ENCODE results near the gene TNNT3. TPM values are rescaled to one million over a fixed set of nuclear protein-coding genes. Genes with fewer than 3 reads are reported as not detected.
"Not testable (repeated sequence)": the region's sequence is repeated elsewhere in the genome, so short reads cannot be mapped to it uniquely, and the experiment has no call there.

TNNT3 gene
- total and polyA plus RNA-seq, 5 donors: 9.0 to 63.1 (median 39.9) TPM

GRCh38 chr11:1936781-1937615, 17.5 kb downstream of the TNNT3 start:
- Histone ChIP-seq H3K9me3 (ENCODE audit: control insufficient read depth, low read length) (no peaks in the 10 kb centered on the region), H3K4me3 (ENCODE audit: low read length) (no peak overlapping the region), H3K27me3 (ENCODE audit: control insufficient read depth, insufficient read depth) (no peaks in the 10 kb centered on the region), H3K4me1 (ENCODE audit: control insufficient read depth, insufficient read depth, low read length) (no peaks in the 10 kb centered on the region), H3K27ac (ENCODE audit: low read length) (no peak overlapping the region)
- WGBS: 92% methylated on average over 34 of the region's 34 CpGs
- peak in 2 of 3 donors; percentile 41 to 48 for DNase-seq
- ATAC-seq: no peak
- intact Hi-C loops (cut with DNase I): no loop called here

- ATAC-seq: no peak
Measured at GRCh38 chr11:1937616-1938342, 18.3 kb downstream of the TNNT3 start.

GRCh38 chr11:1938343-1939005, 19.0 kb downstream of the TNNT3 start:
- WGBS: 64% methylated on average over 27 of the region's 27 CpGs
- ATAC-seq: no peak
- Histone ChIP-seq H3K4me1 (ENCODE audit: control insufficient read depth, insufficient read depth, low read length) (no peaks in the 10 kb centered on the region), H3K27me3 (ENCODE audit: control insufficient read depth, insufficient read depth) (no peaks in the 10 kb centered on the region), H3K4me3 (ENCODE audit: low read length) (no peak overlapping the region), H3K27ac (ENCODE audit: low read length) (peak overlapping the region; percentile 7), H3K9me3 (ENCODE audit: control insufficient read depth, low read length) (no peaks in the 10 kb centered on the region)
- intact Hi-C loops (cut with DNase I): loop anchor here in 1 of 4 donors (1.0 kb wide), 1 partner anchor 44 kb away; no protein-coding TSS in a partner anchor
- peak in 2 of 3 donors; percentile 42 to 47 for DNase-seq

More at GRCh38 chr11:1937616-1938342, 18.3 kb downstream of the TNNT3 start:
- peak in 2 of 3 donors; percentile 48 to 50 for DNase-seq
- Histone ChIP-seq H3K27ac (ENCODE audit: low read length) (no peak overlapping the region), H3K4me1 (ENCODE audit: control insufficient read depth, insufficient read depth, low read length) (no peaks in the 10 kb centered on the region), H3K9me3 (ENCODE audit: control insufficient read depth, low read length) (no peaks in the 10 kb centered on the region), H3K27me3 (ENCODE audit: control insufficient read depth, insufficient read depth) (no peaks in the 10 kb centered on the region), H3K4me3 (ENCODE audit: low read length) (no peak overlapping the region)
- 86% methylated on average over 35 of the region's 35 CpGs for WGBS
- intact Hi-C loops (cut with DNase I): no loop called here

- no peak overlapping the region for H3K4me3 ChIP-seq (ENCODE audit: low read length)
Measured at GRCh38 chr11:1939006-1939625, 19.6 kb downstream of the TNNT3 start.

GRCh38 chr11:1939788-1940187, 20.3 kb downstream of the TNNT3 start:
- ATAC-seq: peak in 1 of 2 donors; percentile 53

More at GRCh38 chr11:1939006-1939625, 19.6 kb downstream of the TNNT3 start:
- H3K9me3 ChIP-seq (ENCODE audit: control insufficient read depth, low read length): no peaks in the 10 kb centered on the region
- no peaks in the 10 kb centered on the region for H3K4me1 ChIP-seq (ENCODE audit: control insufficient read depth, insufficient read depth, low read length)
- ATAC-seq: no peak
- intact Hi-C loops (cut with DNase I): loop anchor here in 1 of 4 donors (1.0 kb wide), 1 partner anchor 45 kb away; no protein-coding TSS in a partner anchor
- 23% methylated on average over 23 of the region's 23 CpGs for WGBS
- peak overlapping the region; percentile 7 for H3K27ac ChIP-seq (ENCODE audit: low read length)
- no peaks in the 10 kb centered on the region for H3K27me3 ChIP-seq (ENCODE audit: control insufficient read depth, insufficient read depth)
- peak; percentile 22 to 75 (median 59) for DNase-seq

GRCh38 chr11:1942558-1943260, 23.2 kb downstream of the TNNT3 start:
- no peaks in the 10 kb centered on the region for H3K27me3 ChIP-seq (ENCODE audit: control insufficient read depth, insufficient read depth)
- no peak overlapping the region for H3K4me3 ChIP-seq (ENCODE audit: low read length)
- ATAC-seq (no peak), DNase-seq (peak in 2 of 3 donors; percentile 31 to 36)
- intact Hi-C loops (cut with DNase I): loop anchor here in 2 of 4 donors (10.0 kb wide), 2 partner anchors 48 to 98 kb away; partner anchors contain the start of gene PRR33 (in 1 of the 2)
- H3K27ac ChIP-seq (ENCODE audit: low read length): peak overlapping the region; percentile 6
- 82% methylated on average over 10 of the region's 10 CpGs for WGBS
- no peaks in the 10 kb centered on the region for H3K9me3 ChIP-seq (ENCODE audit: control insufficient read depth, low read length)
- H3K4me1 ChIP-seq (ENCODE audit: control insufficient read depth, insufficient read depth, low read length): no peaks in the 10 kb centered on the region

More at GRCh38 chr11:1939788-1940187, 20.3 kb downstream of the TNNT3 start:
- peak; percentile 4 to 39 (median 20) for DNase-seq
- not testable (repeated sequence) for H3K4me3 ChIP-seq (ENCODE audit: low read length); H3K27me3 ChIP-seq (ENCODE audit: control insufficient read depth, insufficient read depth); H3K4me1 ChIP-seq (ENCODE audit: control insufficient read depth, insufficient read depth, low read length); H3K27ac ChIP-seq (ENCODE audit: low read length); H3K9me3 ChIP-seq (ENCODE audit: control insufficient read depth, low read length)
- WGBS: 97% methylated on average over 1 of the region's 1 CpG
- intact Hi-C loops (cut with DNase I): loop anchor here (1.0 to 10.0 kb wide), 3 partner anchors 45 to 95 kb away; partner anchors contain the start of gene PRR33 (in 1 of the 4)

- no peaks in the 10 kb centered on the region for H3K9me3 ChIP-seq (ENCODE audit: control insufficient read depth, low read length)
- H3K27me3 ChIP-seq (ENCODE audit: control insufficient read depth, insufficient read depth): no peaks in the 10 kb centered on the region
- ATAC-seq (no peak), DNase-seq (peak in 2 of 3 donors; percentile 18 to 45)
- no peaks in the 10 kb centered on the region for H3K4me1 ChIP-seq (ENCODE audit: control insufficient read depth, insufficient read depth, low read length)
- intact Hi-C loops (cut with DNase I): loop anchor here in 2 of 4 donors (10.0 kb wide), 2 partner anchors 49 to 99 kb away; partner anchors contain the start of gene PRR33 (in 1 of the 2)
- no peak overlapping the region for H3K27ac ChIP-seq (ENCODE audit: low read length)
- no peak overlapping the region for H3K4me3 ChIP-seq (ENCODE audit: low read length)
- 64% methylated on average over 15 of the region's 15 CpGs for WGBS
Measured at GRCh38 chr11:1943576-1943975, 24.1 kb downstream of the TNNT3 start.

- WGBS: 53% methylated on average over 9 of the region's 9 CpGs
- Histone ChIP-seq H3K4me1 (ENCODE audit: control insufficient read depth, insufficient read depth, low read length) (no peaks in the 10 kb centered on the region), H3K27me3 (ENCODE audit: control insufficient read depth, insufficient read depth) (no peaks in the 10 kb centered on the region), H3K9me3 (ENCODE audit: control insufficient read depth, low read length) (no peaks in the 10 kb centered on the region), H3K27ac (ENCODE audit: low read length) (peak overlapping the region; percentile 16), H3K4me3 (ENCODE audit: low read length) (no peak overlapping the region)
- DNase-seq: peak in 1 of 3 donors; percentile 40
- ATAC-seq: no peak
- intact Hi-C loops (cut with DNase I): loop anchor here in 2 of 4 donors (10.0 kb wide), 2 partner anchors 49 to 99 kb away; partner anchors contain the start of gene PRR33 (in 1 of the 2)
Measured at GRCh38 chr11:1943977-1944376, 24.5 kb downstream of the TNNT3 start.

- H3K27me3 ChIP-seq (ENCODE audit: control insufficient read depth, insufficient read depth): no peaks in the 10 kb centered on the region
- H3K4me1 ChIP-seq (ENCODE audit: control insufficient read depth, insufficient read depth, low read length): no peaks in the 10 kb centered on the region
- DNase-seq: peak in 1 of 3 donors; percentile 61
- intact Hi-C loops (cut with DNase I): loop anchor here in 2 of 4 donors (10.0 kb wide), 2 partner anchors 52 to 102 kb away; partner anchors contain the start of gene PRR33 (in 1 of the 2)
- ATAC-seq: peak; percentile 53 to 73
- H3K9me3 ChIP-seq (ENCODE audit: control insufficient read depth, low read length): no peaks in the 10 kb centered on the region
- no peak within 1 kb of the TSS for H3K4me3 ChIP-seq (ENCODE audit: low read length)
- under 1% methylated on average over 18 of the region's 85 CpGs for WGBS
- no peak within 1 kb of the TSS for H3K27ac ChIP-seq (ENCODE audit: low read length)
Measured at GRCh38 chr11:1946812-1947484, 27.4 kb downstream of the TNNT3 start, which contains the start of gene MRPL23. MRPL23 (plus strand) TSS chr11:1947332; CDS start chr11:1947363, 31 bp downstream.

Data from right cardiac atrium (tissue), 5 donors.